Posterior vena cava (tissue), 2 donors: ENCODE measurements around the gene SAMHD1. TPM values are rescaled to one million over a fixed set of nuclear protein-coding genes. Genes with fewer than 3 reads are reported as not detected.
"Not testable (repeated sequence)": the region's sequence is repeated elsewhere in the genome, so short reads cannot be mapped to it uniquely, and the experiment has no call there.

ENCODE experiments used
- DNase-seq: peaks from one replicate; pipeline ENCODE4 v3.0.0-alpha.2; 2020; ENCODE audit warnings: low spot score
- intact Hi-C, 2 donors: fragments of 100-400 bp; cut with DNase I; formaldehyde crosslinking; loops; one replicate each; pipeline versions ENCODE4 v1.14.1 to v1.14.2; 2022 to 2023
- total RNA-seq, 2 donors: library from RNA; stranded (reverse); fragmentation: NEBNext Ultra II Directional; extraction: Animal tissue kit (Norgen Biotek cat#: 25700); gene quantifications; one replicate each; pipeline ENCODE4 v1.2.1, GENCODE V29; 2021
- donor health status: DM: yes; HTN: yes; CAD: no.
- donor health status: DM: yes; HTN: yes; CAD: no.

Gene SAMHD1
- total RNA-seq, 2 donors from 2014 or later: 250 to 419 TPM

- peak; percentile 2 for DNase-seq
- intact Hi-C loops: no loop called here
Observed at GRCh38 chr20:36881888-36882287, 69.6 kb downstream of the SAMHD1 start.

DNA sequence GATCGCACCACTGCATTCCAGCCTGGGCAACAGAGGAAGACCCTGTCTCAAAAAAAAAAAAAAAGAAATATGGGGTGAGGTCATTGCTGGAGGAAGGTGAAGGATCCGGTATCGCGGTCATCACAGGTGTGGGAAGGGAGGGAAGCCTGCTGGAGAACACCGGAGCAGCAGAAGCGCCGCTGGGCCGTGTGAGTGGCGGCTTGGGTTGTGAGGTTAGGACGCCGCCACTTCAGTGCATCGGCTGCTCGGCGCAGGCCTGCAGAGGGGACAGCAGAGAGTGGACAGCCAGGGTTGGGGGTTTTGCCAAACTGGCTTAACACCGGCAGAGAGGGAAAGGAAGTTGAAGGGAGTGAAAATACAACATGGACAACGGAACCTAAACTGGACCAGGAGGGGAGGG is 70.2 kb downstream of the SAMHD1 start:
- peak; percentile 61 for DNase-seq
- intact Hi-C loops: no loop called here

- peak; percentile 64 for DNase-seq
- intact Hi-C loops: no loop called here
Observed at GRCh38 chr20:36880741-36881250, 70.7 kb downstream of the SAMHD1 start.

DNA sequence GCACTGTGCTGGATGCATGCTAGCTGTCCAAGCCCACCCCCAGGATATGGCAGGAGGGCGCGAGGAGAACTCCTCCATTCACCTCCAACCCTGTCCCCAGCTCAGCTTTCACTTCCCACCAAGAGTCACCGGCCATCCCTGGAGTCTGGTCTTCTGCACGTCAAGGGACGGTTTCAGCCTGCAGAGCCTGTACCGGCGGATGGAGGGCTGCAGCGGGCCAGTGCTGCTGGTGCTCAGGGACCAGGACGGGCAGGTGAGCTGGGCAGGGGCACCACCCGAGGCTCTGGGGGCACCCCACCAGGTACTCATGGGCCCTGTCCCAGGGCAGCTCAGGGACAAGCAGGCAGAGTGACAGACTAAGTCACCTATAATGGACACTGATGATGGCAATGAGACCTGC is 72.6 kb downstream of the SAMHD1 start:
- DNase-seq: peak; percentile 52
- intact Hi-C loops: loop anchor here in 1 of 2 donors (10.0 kb wide), 1 partner anchor 94 kb away; no protein-coding TSS in a partner anchor

DNA sequence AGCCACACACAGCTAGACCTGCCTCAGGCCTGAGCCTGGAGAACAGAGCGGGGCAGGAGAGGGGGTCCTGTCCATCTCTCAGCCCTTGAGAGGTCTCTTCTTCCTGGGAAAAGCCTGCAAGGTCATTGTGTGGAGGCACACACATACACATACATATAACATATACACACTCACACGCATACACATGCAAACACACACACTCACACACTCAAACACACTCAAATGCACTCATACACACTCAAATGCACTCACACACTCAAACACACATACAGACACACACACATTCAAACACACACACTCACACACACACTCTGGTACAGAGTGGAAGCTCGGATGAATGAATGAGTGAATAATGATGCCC is 75.1 kb downstream of the SAMHD1 start:
- intact Hi-C loops: loop anchor here in 1 of 2 donors (10.0 kb wide), 1 partner anchor 92 kb away; no protein-coding TSS in a partner anchor
- DNase-seq: no peak

GRCh38 chr20:36875702-36876472 is 75.6 kb downstream of the SAMHD1 start, which contains the start of gene TLDC2:
Gene TLDC2 (plus strand): TSS chr20:36876138. CDS start chr20:36876175, 37 bp downstream.
- intact Hi-C loops: loop anchor here in 1 of 2 donors (10.0 kb wide), 1 partner anchor 91 kb away; no protein-coding TSS in a partner anchor
- DNase-seq: peak; percentile 77

DNA sequence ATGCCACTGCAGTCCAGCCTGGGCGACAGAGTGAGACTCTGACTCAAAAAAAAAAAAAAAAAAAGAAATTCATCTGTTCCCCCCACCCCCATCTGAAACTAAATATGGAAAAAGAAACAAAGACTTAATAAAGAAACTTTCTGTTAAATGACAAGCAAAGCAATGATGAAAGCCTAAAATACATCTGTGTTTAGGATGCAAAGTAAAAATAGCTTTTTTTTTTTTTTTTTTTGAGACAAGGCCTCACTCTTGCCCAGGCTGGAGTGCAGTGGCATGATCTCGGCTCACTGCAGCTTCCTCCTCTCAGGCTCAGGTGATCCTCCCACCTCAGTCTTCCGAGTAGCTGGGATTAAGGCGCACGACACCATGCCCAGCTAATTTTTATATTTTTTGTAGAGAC is 76.4 kb downstream of the SAMHD1 start:
- intact Hi-C loops: loop anchor here in 1 of 2 donors (10.0 kb wide), 1 partner anchor 90 kb away; no protein-coding TSS in a partner anchor
- DNase-seq: not testable (repeated sequence)

- intact Hi-C loops: loop anchor here in 1 of 2 donors (10.0 kb wide), 1 partner anchor 89 kb away; no protein-coding TSS in a partner anchor
- DNase-seq: peak; percentile 29
Observed at GRCh38 chr20:36873498-36874189, 77.9 kb downstream of the SAMHD1 start.

- DNase-seq: peak; percentile 70
- intact Hi-C loops: loop anchor here in 1 of 2 donors (10.0 kb wide), 1 partner anchor 88 kb away; no protein-coding TSS in a partner anchor
Observed at GRCh38 chr20:36872852-36873251, 78.7 kb downstream of the SAMHD1 start.

GRCh38 chr20:36871640-36872570 is 79.6 kb downstream of the SAMHD1 start:
- intact Hi-C loops: loop anchor here in 1 of 2 donors (10.0 kb wide), 1 partner anchor 87 kb away; no protein-coding TSS in a partner anchor
- DNase-seq: no peak

GRCh38 chr20:36866681-36867495 is 84.6 kb downstream of the SAMHD1 start:
- no peak for DNase-seq
- intact Hi-C loops: no loop called here

DNA sequence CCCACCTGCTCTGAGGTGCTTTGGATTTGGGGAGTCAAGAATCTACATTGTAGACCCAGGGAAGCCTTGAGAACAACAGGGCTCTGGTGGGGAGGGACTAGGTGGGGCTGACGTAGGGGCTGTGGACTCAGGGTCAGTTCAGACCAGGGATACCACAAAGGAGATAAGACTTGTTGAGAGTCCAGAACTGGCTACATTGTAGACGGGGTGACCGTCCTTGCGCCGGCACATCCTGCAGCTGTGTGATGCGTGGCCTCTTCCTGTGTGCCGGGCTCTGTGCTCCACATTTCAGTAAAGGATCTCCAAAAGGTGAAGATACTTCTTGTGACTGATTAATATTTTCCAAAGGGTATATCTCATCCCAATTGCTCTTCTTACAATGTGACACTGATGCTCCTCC is 85.3 kb downstream of the SAMHD1 start:
- intact Hi-C loops: no loop called here
- no peak for DNase-seq

GRCh38 chr20:36865861-36866149 is 85.7 kb downstream of the SAMHD1 start:
- intact Hi-C loops: no loop called here
- DNase-seq: no peak

DNA sequence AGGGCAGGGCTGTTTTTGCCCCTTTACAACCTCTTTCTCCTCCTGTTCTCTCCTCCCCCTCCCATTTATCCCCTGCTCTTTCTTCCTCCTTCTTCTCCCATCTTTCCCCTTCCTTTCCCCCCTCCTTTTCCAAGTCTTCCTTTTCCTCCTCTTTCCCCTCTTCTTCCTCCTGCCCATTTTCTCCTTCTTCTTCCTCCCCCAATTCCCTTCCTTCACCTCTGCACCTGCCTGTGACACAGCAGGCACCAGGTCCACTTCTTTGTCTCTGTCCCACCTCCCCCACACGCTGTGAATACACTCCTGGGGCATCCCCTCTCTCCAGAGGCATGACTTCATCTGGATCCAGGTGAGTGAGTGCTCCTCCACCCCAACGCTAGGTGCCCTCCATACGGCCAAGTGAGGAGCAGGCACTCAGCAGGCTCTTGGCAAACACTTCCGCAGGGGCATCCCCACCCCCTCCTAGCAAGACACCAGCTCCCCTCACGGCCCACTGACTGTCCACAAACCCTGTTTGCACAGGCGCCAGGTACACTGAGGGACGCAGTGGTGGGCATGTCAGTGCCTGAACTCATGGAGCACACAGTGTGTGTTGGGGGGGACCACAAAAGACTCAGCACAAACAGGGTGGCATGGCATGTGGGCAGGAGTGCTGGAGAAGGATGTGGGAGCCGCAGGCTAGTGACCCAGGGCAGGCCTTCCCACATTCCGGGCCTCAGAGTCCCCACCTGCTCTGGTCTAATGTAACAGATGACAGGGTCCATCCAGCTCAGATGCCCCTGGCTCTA is 86.2 kb downstream of the SAMHD1 start:
- intact Hi-C loops: no loop called here
- no peak for DNase-seq

- no peak for DNase-seq
- intact Hi-C loops: loop anchor here in 1 of 2 donors (5.0 kb wide), 1 partner anchor 36 kb away; no protein-coding TSS in a partner anchor
Observed at GRCh38 chr20:36862857-36863668, 88.4 kb downstream of the SAMHD1 start.
